GM12801 (cell line): Measurements from ENCODE around the gene WAPL.

Experiments used
- CTCF ChIP-seq: IDR thresholded peaks from one replicate; pipeline ENCODE4 v1.5.1; 2011; ENCODE audit warnings: control low read depth; ENCODE audit not compliant: insufficient read length; ENCODE audit errors: extremely low read depth

WAPL gene

DNA sequence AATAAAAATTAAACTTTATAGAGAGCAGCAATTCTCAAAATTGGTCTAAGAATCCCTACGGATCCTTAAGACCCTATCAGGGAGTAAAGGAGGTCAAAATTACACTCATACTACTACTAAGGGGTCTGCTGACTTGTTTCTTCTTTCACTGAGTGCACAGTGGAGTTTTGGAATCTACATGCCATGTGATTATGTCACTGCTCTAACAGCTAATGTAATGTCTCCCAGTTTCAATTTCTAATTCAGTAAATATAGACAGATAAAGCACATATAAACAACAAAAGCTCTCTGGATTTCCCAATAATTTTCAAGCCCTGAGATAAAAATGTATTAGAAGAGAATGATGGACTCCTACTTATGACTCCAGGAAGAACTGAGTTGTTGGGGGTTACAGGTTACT lies 74.6 kb downstream of the WAPL start:
- TF ChIP-seq CTCF: no peak

DNA sequence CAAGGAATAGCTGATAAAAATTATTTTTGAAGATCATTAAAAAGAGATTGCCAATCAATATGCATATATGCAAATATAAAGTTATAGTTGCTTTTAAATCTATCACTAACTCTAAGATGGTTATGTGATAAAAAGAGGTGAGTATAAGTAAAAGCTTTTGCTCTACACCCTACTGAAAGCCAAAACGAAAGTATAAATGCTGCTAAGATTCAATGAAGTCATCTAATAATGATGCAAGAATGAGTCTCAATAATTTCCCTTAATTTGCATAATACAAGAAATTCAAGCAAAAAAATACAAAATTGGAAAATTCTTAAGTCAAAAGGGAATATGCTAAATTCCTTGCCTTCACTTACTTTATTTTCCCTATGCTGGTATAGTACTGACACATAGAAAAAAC lies 75.2 kb downstream of the WAPL start:
- no peak for TF ChIP-seq CTCF

- no peak for TF ChIP-seq CTCF
Observed at GRCh38 chr10:86443936-86444335, 77.7 kb downstream of the WAPL start.

GRCh38 chr10:86443069-86443468 lies 78.5 kb downstream of the WAPL start:
- no peak for TF ChIP-seq CTCF

GRCh38 chr10:86440874-86441843 lies 80.4 kb downstream of the WAPL start:
- TF ChIP-seq CTCF: no peak

- TF ChIP-seq CTCF: no peak
Observed at GRCh38 chr10:86439544-86439943, 82.0 kb downstream of the WAPL start.

DNA sequence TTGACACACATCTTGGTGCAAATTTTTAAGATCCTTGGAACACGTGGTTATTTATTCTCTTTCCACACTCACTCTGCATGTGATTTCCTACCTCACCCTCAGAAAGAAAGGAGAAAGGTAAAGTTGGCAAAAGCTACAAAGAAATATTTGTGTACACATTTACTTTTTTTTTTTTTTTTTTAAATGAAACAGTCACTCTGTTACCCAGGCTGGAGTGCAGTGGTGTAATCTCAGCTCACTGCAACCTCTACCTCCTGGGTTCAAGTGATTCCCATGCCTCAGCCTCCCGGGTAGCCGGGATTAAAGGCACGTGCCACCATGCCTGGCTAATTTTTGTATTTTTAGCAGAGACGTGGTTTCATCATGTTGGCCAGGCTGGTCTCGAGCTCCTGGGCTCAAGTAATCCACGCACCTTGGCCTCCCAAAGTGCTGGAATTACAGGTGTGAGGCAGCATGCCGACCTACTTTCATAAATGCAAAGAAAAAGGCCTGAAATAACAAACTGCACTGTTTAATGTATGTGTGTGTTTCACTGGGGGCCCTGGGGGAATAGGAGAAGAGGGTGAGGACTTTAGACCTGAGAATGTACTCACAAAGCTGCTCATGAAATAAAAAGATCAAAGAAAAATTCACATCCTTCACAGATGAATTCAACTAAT lies 83.4 kb downstream of the WAPL start:
- TF ChIP-seq CTCF: no peak
